NCI-H2196 (cell line): ENCODE measurements around the gene KCNT1.
"Not testable (repeated sequence)": the region's sequence is repeated elsewhere in the genome, so short reads cannot be mapped to it uniquely, and the experiment has no call there.

Source experiments
- DNase-seq: peaks from one replicate; lab custom pipeline; 2025; ENCODE audit not compliant: unreplicated experiment; lab: John Stamatoyannopoulos, UW

The KCNT1 gene

GRCh38 chr9:135672786-135673185, 29.2 kb upstream of the KCNT1 start:
- not testable (repeated sequence) for DNase-seq

- DNase-seq = no peak
These were observed 28.0 kb upstream of the KCNT1 start for GRCh38 chr9:135673941-135674340.

GRCh38 chr9:135674977-135675376, 27.0 kb upstream of the KCNT1 start:
- DNase-seq = no peak

- no peak for DNase-seq
These were observed 25.1 kb upstream of the KCNT1 start for GRCh38 chr9:135676891-135677290.

GRCh38 chr9:135677641-135678168, 24.3 kb upstream of the KCNT1 start:
- DNase-seq = no peak

GRCh38 chr9:135678236-135679017, 23.6 kb upstream of the KCNT1 start:
- DNase-seq = no peak

GRCh38 chr9:135680056-135680455, 21.9 kb upstream of the KCNT1 start:
- no peak for DNase-seq

GRCh38 chr9:135681161-135681560, 20.8 kb upstream of the KCNT1 start:
- no peak for DNase-seq

GRCh38 chr9:135683401-135684034, 18.5 kb upstream of the KCNT1 start:
- no peak for DNase-seq

- DNase-seq = no peak
These were observed 17.3 kb upstream of the KCNT1 start for GRCh38 chr9:135684691-135685090.

GRCh38 chr9:135687216-135687615, 14.8 kb upstream of the KCNT1 start:
- DNase-seq = no peak

- DNase-seq = no peak
These were observed 13.0 kb upstream of the KCNT1 start for GRCh38 chr9:135689011-135689410.

GRCh38 chr9:135690836-135691570, 11.0 kb upstream of the KCNT1 start:
- DNase-seq = no peak

GRCh38 chr9:135692410-135692809, 9.6 kb upstream of the KCNT1 start:
- DNase-seq = no peak

GRCh38 chr9:135693265-135693664, 8.7 kb upstream of the KCNT1 start:
- DNase-seq = no peak

GRCh38 chr9:135693771-135694170, 8.2 kb upstream of the KCNT1 start:
- no peak for DNase-seq

GRCh38 chr9:135694414-135694813, 7.6 kb upstream of the KCNT1 start:
- no peak for DNase-seq

GRCh38 chr9:135695036-135695435, 6.9 kb upstream of the KCNT1 start:
- DNase-seq = no peak

- no peak for DNase-seq
These were observed 6.3 kb upstream of the KCNT1 start for GRCh38 chr9:135695642-135696041.

GRCh38 chr9:135696446-135696845, 5.5 kb upstream of the KCNT1 start:
- no peak for DNase-seq

- no peak for DNase-seq
These were observed 4.8 kb upstream of the KCNT1 start for GRCh38 chr9:135697226-135697625.

- DNase-seq = no peak
These were observed 3.7 kb upstream of the KCNT1 start for GRCh38 chr9:135698236-135698635.
